Measurements from ENCODE around the gene HCAR2.
"Not testable (repeated sequence)": the region's sequence is repeated elsewhere in the genome, so short reads cannot be mapped to it uniquely, and the experiment has no call there.

Gene HCAR2

DNA sequence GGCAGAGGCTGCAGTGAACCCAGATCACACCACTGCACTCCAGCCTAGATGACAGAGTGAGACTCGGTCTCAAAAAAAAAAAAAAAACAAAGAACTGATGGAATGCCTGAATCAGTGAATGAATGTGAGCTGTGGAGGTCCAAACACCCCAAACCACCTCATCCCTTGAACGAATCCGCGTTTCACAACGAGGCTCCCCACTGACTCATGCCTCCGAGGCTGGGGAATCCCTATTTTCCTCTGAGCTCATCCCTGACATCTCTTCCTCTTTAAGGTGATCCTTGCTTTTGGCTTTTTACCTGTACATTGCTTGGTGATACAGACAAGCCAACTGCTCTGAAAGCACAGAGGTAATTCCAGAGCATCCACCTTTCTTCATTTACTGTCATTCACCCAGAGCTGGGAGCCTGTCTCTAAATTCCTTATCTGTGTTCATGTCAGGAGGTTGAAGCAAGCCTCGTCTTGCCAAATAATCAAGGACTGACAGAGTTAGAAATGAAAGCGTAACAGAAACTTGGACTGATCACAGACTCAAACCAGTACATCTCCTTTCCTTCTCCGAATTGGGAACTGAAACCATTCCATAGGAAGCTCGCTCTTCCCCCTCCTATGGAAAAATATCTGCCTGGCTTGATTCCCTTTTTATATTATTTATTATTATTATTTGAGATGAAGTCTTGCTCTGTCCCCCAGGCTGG lies 10.5 kb upstream of the HCAR2 start:
- not testable (repeated sequence) for H3K9ac ChIP-seq (ENCODE audit: low read length); H3K4me2 ChIP-seq (ENCODE audit: low read length, poor library complexity, severe bottlenecking); H3K4me3 ChIP-seq (ENCODE audit: insufficient read depth in 1 of 2, low read depth in 1 of 2, low read length in 2 of 2); H3K79me1 ChIP-seq (replicated peaks; ENCODE audit: low read length, poor library complexity, severe bottlenecking); DNase-seq; H4K91ac ChIP-seq (ENCODE audit: low read length); H2BK15ac ChIP-seq (ENCODE audit: low read depth, poor library complexity, severe bottlenecking); H2BK12ac ChIP-seq (ENCODE audit: low read length in 2 of 2); H3K18ac ChIP-seq (ENCODE audit: low read depth in 1 of 2, low read length in 2 of 2); H3K27ac ChIP-seq (ENCODE audit: low read length, poor library complexity, severe bottlenecking); H3K23ac ChIP-seq (ENCODE audit: low read length in 2 of 2); H2AK5ac ChIP-seq (ENCODE audit: low read length, severe bottlenecking); H3K27me3 ChIP-seq (ENCODE audit: control insufficient read depth in 1 of 2, insufficient read depth in 1 of 2, low read length in 2 of 2); H4K8ac ChIP-seq (ENCODE audit: low read length); H3K36me3 ChIP-seq (ENCODE audit: control insufficient read depth in 1 of 2, insufficient read depth in 2 of 2, low read depth in 1 of 2, low read length in 2 of 2); H3K4ac ChIP-seq (ENCODE audit: low read depth in 1 of 2, low read length in 2 of 2); H2BK120ac ChIP-seq (ENCODE audit: low read depth, low read length); H3K14ac ChIP-seq (ENCODE audit: low read length in 2 of 2); H3K9me3 ChIP-seq (ENCODE audit: control insufficient read depth, low read length); H3K4me1 ChIP-seq (ENCODE audit: control insufficient read depth, insufficient read depth, low read depth, low read length); H2AFZ ChIP-seq (ENCODE audit: low read depth, low read length); H2BK5ac ChIP-seq (ENCODE audit: low read depth, low read length, poor library complexity, severe bottlenecking)
- WGBS, result no CpG with 5 or more reads among the region's 10 CpGs

DNA sequence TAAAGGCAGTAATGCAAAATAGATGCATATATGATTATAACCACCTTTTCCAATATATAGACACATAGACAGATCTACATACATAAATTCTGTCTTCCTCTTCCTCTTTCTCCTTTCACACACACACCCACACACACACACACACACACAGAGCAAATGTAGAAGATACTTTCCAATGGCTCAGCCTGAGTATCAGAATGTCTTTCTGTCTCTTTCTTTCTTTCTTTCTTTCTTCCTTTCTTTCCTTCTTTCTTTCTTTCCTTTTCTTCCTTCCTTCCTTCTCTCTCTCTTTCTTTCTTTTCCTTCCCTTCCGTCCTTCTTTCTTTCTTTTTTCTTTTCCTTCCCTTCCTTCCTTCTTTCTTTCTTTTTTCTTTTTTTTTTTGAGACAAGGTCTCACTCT lies 8.1 kb upstream of the HCAR2 start:
- H3K9ac ChIP-seq (ENCODE audit: low read length); H3K36me3 ChIP-seq (ENCODE audit: control insufficient read depth in 1 of 2, insufficient read depth in 2 of 2, low read depth in 1 of 2, low read length in 2 of 2): not testable (repeated sequence)
- WGBS, result 97% methylated on average over 1 of the region's 1 CpG

DNA sequence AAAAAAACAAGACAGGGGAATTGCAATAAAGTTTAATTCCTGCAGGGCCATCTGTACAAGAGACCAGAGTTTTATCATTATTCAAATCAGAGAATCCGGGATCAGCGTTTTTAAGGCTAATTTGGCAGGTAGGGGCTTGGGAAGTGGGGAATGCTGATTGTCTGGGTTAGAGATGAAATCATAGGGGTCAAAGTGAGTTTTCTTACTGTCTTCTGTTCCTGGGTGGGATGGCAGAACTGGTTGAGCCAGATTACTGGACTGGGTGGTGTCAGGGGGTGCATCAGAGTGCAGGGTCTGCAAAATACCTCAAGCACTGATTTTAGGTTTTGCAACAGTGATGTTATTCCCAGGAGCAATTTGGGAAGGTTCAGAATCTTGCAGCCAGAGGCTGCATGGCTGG lies 7.2 kb upstream of the HCAR2 start:
- 97% methylated on average over 2 of the region's 2 CpGs for WGBS
- H2AFZ ChIP-seq (ENCODE audit: low read depth, low read length); H3K9me3 ChIP-seq (ENCODE audit: control insufficient read depth, low read length); H2BK120ac ChIP-seq (ENCODE audit: low read depth, low read length); H4K8ac ChIP-seq (ENCODE audit: low read length); H3K27ac ChIP-seq (ENCODE audit: low read length, poor library complexity, severe bottlenecking); H3K36me3 ChIP-seq (ENCODE audit: control insufficient read depth in 1 of 2, insufficient read depth in 2 of 2, low read depth in 1 of 2, low read length in 2 of 2); DNase-seq; H3K14ac ChIP-seq (ENCODE audit: low read length in 2 of 2); H3K4me3 ChIP-seq (ENCODE audit: insufficient read depth in 1 of 2, low read depth in 1 of 2, low read length in 2 of 2); H3K9ac ChIP-seq (ENCODE audit: low read length); H2BK5ac ChIP-seq (ENCODE audit: low read depth, low read length, poor library complexity, severe bottlenecking); H3K4me1 ChIP-seq (ENCODE audit: control insufficient read depth, insufficient read depth, low read depth, low read length); H3K4ac ChIP-seq (ENCODE audit: low read depth in 1 of 2, low read length in 2 of 2); H3K79me1 ChIP-seq (replicated peaks; ENCODE audit: low read length, poor library complexity, severe bottlenecking); H2AK5ac ChIP-seq (ENCODE audit: low read length, severe bottlenecking); H2BK15ac ChIP-seq (ENCODE audit: low read depth, poor library complexity, severe bottlenecking); H3K18ac ChIP-seq (ENCODE audit: low read depth in 1 of 2, low read length in 2 of 2); H3K4me2 ChIP-seq (ENCODE audit: low read length, poor library complexity, severe bottlenecking); H2BK12ac ChIP-seq (ENCODE audit: low read length in 2 of 2); H4K91ac ChIP-seq (ENCODE audit: low read length); H3K27me3 ChIP-seq (ENCODE audit: control insufficient read depth in 1 of 2, insufficient read depth in 1 of 2, low read length in 2 of 2); H3K23ac ChIP-seq (ENCODE audit: low read length in 2 of 2): not testable (repeated sequence)

More for the DNA sequence above, 8.1 kb upstream of the HCAR2 start:
- not testable (repeated sequence) for H2BK5ac ChIP-seq (ENCODE audit: low read depth, low read length, poor library complexity, severe bottlenecking); H3K4me1 ChIP-seq (ENCODE audit: control insufficient read depth, insufficient read depth, low read depth, low read length); H3K4me3 ChIP-seq (ENCODE audit: insufficient read depth in 1 of 2, low read depth in 1 of 2, low read length in 2 of 2); H3K9me3 ChIP-seq (ENCODE audit: control insufficient read depth, low read length); H2BK12ac ChIP-seq (ENCODE audit: low read length in 2 of 2); H3K27me3 ChIP-seq (ENCODE audit: control insufficient read depth in 1 of 2, insufficient read depth in 1 of 2, low read length in 2 of 2); H3K79me1 ChIP-seq (replicated peaks; ENCODE audit: low read length, poor library complexity, severe bottlenecking); H3K4ac ChIP-seq (ENCODE audit: low read depth in 1 of 2, low read length in 2 of 2); H3K18ac ChIP-seq (ENCODE audit: low read depth in 1 of 2, low read length in 2 of 2); H3K14ac ChIP-seq (ENCODE audit: low read length in 2 of 2); H4K91ac ChIP-seq (ENCODE audit: low read length); H2BK120ac ChIP-seq (ENCODE audit: low read depth, low read length); H3K4me2 ChIP-seq (ENCODE audit: low read length, poor library complexity, severe bottlenecking); H2AFZ ChIP-seq (ENCODE audit: low read depth, low read length); H4K8ac ChIP-seq (ENCODE audit: low read length); DNase-seq; H2AK5ac ChIP-seq (ENCODE audit: low read length, severe bottlenecking); H2BK15ac ChIP-seq (ENCODE audit: low read depth, poor library complexity, severe bottlenecking); H3K27ac ChIP-seq (ENCODE audit: low read length, poor library complexity, severe bottlenecking); H3K23ac ChIP-seq (ENCODE audit: low read length in 2 of 2)

GRCh38 chr12:122709287-122709686 lies 6.1 kb upstream of the HCAR2 start:
- H3K9ac ChIP-seq (ENCODE audit: low read length); H3K4me3 ChIP-seq (ENCODE audit: insufficient read depth in 1 of 2, low read depth in 1 of 2, low read length in 2 of 2); H2BK12ac ChIP-seq (ENCODE audit: low read length in 2 of 2); H4K91ac ChIP-seq (ENCODE audit: low read length); H4K8ac ChIP-seq (ENCODE audit: low read length); H3K27me3 ChIP-seq (ENCODE audit: control insufficient read depth in 1 of 2, insufficient read depth in 1 of 2, low read length in 2 of 2); H2BK120ac ChIP-seq (ENCODE audit: low read depth, low read length); H2BK5ac ChIP-seq (ENCODE audit: low read depth, low read length, poor library complexity, severe bottlenecking); H3K23ac ChIP-seq (ENCODE audit: low read length in 2 of 2); H2AFZ ChIP-seq (ENCODE audit: low read depth, low read length); H3K14ac ChIP-seq (ENCODE audit: low read length in 2 of 2); H3K9me3 ChIP-seq (ENCODE audit: control insufficient read depth, low read length); H3K27ac ChIP-seq (ENCODE audit: low read length, poor library complexity, severe bottlenecking); H3K4me2 ChIP-seq (ENCODE audit: low read length, poor library complexity, severe bottlenecking); H3K4me1 ChIP-seq (ENCODE audit: control insufficient read depth, insufficient read depth, low read depth, low read length); H3K4ac ChIP-seq (ENCODE audit: low read depth in 1 of 2, low read length in 2 of 2); H2BK15ac ChIP-seq (ENCODE audit: low read depth, poor library complexity, severe bottlenecking); H3K79me1 ChIP-seq (replicated peaks; ENCODE audit: low read length, poor library complexity, severe bottlenecking); H2AK5ac ChIP-seq (ENCODE audit: low read length, severe bottlenecking); DNase-seq; H3K36me3 ChIP-seq (ENCODE audit: control insufficient read depth in 1 of 2, insufficient read depth in 2 of 2, low read depth in 1 of 2, low read length in 2 of 2); H3K18ac ChIP-seq (ENCODE audit: low read depth in 1 of 2, low read length in 2 of 2): not testable (repeated sequence)
- WGBS, result no CpG with 5 or more reads among the region's 3 CpGs

All from mesenchymal stem cell (in vitro differentiated cells and primary cell).